SH-SY5Y (cell line): Measurements from ENCODE around the gene PLSCR3.

Experiments
- GATA2 ChIP-seq: IDR thresholded peaks from 2 replicates; pipeline ENCODE4 v1.6.1; 2011; ENCODE audit warnings: mild to moderate bottlenecking, low read depth, low read length
- GATA3 ChIP-seq: IDR thresholded peaks from 2 replicates; pipeline ENCODE4 v1.6.1; 2011; ENCODE audit warnings: low read depth, mild to moderate bottlenecking, low read length, moderate library complexity

- TF ChIP-seq GATA2 (no peak), GATA3 (no peak)
Observed at GRCh38 chr17:7369825-7370224, 24.5 kb downstream of the PLSCR3 start.
